ENCODE data around the gene NKIRAS2. TPM values are rescaled to one million over a fixed set of nuclear protein-coding genes. Genes with fewer than 3 reads are reported as not detected.

NKIRAS2 gene
- total RNA-seq, 1 donor from 2014 or later: 60.2 TPM

DNA sequence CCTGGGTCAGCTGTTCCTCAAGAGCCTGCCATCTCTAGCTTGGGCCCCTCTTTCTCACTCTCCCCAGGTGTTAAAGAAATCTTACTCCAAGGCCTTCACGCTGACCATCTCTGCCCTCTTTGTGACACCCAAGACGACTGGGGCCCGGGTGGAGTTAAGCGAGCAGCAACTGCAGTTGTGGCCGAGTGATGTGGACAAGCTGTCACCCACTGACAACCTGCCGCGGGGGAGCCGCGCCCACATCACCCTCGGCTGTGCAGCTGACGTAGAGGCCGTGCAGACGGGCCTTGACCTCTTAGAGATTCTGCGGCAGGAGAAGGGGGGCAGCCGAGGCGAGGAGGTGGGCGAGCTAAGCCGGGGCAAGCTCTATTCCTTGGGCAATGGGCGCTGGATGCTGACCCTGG is 46.5 kb upstream of the NKIRAS2 start:
- no peak for DNase-seq (ENCODE audit: low read depth, low spot score)
- Mint-ChIP-seq H3K4me1 (peaks cover 26% of the 10 kb centered on the region), H3K4me3 (peak overlapping the region; percentile 61), H3K27me3 (ENCODE audit: low read depth) (peaks cover 7% of the 10 kb centered on the region), H3K27ac (ENCODE audit: unreplicated experiment) (no peak overlapping the region), H3K9me3 (no peaks in the 10 kb centered on the region), H3K36me3 (ENCODE audit: low read depth) (peaks cover 33% of the 10 kb centered on the region)
- TF ChIP-seq, protein P1, sequence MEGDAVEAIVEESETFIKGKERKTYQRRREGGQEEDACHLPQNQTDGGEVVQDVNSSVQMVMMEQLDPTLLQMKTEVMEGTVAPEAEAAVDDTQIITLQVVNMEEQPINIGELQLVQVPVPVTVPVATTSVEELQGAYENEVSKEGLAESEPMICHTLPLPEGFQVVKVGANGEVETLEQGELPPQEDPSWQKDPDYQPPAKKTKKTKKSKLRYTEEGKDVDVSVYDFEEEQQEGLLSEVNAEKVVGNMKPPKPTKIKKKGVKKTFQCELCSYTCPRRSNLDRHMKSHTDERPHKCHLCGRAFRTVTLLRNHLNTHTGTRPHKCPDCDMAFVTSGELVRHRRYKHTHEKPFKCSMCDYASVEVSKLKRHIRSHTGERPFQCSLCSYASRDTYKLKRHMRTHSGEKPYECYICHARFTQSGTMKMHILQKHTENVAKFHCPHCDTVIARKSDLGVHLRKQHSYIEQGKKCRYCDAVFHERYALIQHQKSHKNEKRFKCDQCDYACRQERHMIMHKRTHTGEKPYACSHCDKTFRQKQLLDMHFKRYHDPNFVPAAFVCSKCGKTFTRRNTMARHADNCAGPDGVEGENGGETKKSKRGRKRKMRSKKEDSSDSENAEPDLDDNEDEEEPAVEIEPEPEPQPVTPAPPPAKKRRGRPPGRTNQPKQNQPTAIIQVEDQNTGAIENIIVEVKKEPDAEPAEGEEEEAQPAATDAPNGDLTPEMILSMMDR (conservative IDR thresholded peaks at IDR 0.05): no peak

DNA sequence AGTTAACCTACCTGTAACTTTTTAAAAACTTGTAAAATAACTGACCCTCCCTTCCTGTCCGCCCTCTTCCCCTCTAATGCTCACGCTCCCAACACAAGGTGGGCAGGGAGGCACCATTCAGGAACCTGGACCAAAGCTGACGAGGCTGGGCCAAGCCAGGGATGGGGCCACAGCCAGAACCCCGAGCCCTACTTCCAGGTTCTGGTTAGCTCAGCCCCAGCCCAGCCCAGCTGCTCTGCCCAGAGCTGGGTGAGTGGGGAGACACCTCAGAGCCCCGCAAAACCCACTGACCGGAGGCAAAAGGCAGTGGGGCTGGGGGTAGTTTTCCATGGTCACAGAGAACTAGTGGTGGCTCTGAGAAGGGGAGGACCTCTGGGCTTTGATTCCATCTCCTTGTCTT is 45.9 kb upstream of the NKIRAS2 start:
- TF ChIP-seq, protein P1 (conservative IDR thresholded peaks at IDR 0.05): no peak
- H3K27me3 Mint-ChIP-seq (ENCODE audit: low read depth): peaks cover 7% of the 10 kb centered on the region
- no peak overlapping the region for H3K27ac Mint-ChIP-seq (ENCODE audit: unreplicated experiment)
- peak overlapping the region; percentile 69 for H3K4me3 Mint-ChIP-seq
- H3K4me1 Mint-ChIP-seq: peaks cover 22% of the 10 kb centered on the region
- H3K9me3 Mint-ChIP-seq: no peaks in the 10 kb centered on the region
- peaks cover 30% of the 10 kb centered on the region for H3K36me3 Mint-ChIP-seq (ENCODE audit: low read depth)
- no peak for DNase-seq (ENCODE audit: low read depth, low spot score)

DNA sequence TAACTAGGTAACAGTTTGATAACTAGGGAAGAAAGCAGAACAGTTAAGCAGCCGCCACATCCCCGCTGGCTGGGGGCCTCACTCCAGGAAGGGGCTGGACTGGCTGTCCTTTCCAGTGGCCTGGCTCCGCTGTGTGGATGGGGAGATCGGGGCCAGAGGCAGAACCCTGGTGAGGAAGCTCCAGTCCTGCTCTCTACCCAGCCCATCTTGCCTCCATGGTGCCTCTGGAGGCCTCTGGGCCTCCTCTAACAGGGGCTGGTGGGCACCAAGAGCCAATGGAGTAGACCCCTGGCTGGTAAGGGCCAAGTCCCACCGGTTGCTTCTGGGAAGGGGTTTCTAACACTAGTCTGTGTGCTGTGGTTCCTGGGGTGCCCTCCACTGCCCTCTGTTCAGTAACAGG is 45.2 kb upstream of the NKIRAS2 start:
- H3K4me1 Mint-ChIP-seq: peaks cover 16% of the 10 kb centered on the region
- H3K36me3 Mint-ChIP-seq (ENCODE audit: low read depth): peaks cover 27% of the 10 kb centered on the region
- DNase-seq (ENCODE audit: low read depth, low spot score): no peak
- H3K4me3 Mint-ChIP-seq: peak overlapping the region; percentile 69
- no peak overlapping the region for H3K27ac Mint-ChIP-seq (ENCODE audit: unreplicated experiment)
- H3K27me3 Mint-ChIP-seq (ENCODE audit: low read depth): peaks cover 4% of the 10 kb centered on the region
- TF ChIP-seq, protein P1 (conservative IDR thresholded peaks at IDR 0.05): no peak
- no peaks in the 10 kb centered on the region for H3K9me3 Mint-ChIP-seq

DNA sequence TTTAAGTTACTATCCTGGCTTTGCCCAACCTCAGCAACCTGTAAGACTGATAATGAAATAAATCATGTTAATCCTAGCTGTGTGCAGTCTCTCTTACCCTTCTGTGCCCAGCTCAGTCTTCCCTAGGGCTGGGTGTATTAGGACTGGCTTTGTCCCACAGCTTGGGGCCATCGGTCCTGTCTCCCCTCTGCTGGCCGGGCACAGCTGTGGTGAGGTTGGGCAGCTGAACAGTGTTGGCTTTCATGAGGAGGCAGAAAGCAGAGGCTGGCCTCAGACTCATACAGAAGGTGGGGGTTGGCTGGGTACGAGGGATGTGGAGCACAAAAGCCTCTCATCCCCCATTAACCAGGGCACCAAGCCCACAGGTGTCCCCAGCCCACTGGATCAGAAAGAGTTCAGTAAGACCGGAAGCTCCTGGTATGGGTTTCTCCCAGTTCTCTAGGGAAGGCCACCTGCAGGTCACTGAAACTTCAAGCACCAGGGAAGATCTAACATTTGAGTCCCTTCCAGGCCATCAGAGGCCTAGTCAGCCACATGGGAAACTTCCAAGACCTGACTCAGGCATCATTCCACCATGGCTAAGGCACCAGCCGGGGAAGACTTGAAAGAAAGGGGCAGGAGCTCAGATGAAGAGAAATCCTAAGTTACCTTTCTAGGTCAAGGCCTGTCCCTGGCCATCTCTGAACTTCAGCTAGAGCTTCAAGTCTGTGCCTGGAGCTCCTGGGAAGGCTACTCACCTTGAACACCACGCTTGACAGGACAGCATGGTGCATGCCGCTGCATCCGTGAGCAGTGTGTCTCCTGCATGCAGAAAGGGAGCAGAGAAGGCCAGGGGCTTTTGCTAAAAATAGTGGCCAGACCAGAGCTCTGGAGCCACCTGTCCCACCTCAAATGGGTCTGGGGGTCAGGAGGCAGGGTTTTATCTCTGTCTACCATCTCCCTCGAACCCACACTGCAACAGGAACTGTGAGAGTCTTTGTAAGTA is 44.5 kb upstream of the NKIRAS2 start:
- Mint-ChIP-seq H3K27me3 (ENCODE audit: low read depth) (peaks cover 4% of the 10 kb centered on the region), H3K4me1 (peaks cover 13% of the 10 kb centered on the region), H3K4me3 (peak overlapping the region; percentile 69), H3K9me3 (no peaks in the 10 kb centered on the region), H3K27ac (ENCODE audit: unreplicated experiment) (no peak overlapping the region), H3K36me3 (ENCODE audit: low read depth) (peaks cover 25% of the 10 kb centered on the region)
- DNase-seq (ENCODE audit: low read depth, low spot score): no peak
- TF ChIP-seq, protein P1 (conservative IDR thresholded peaks at IDR 0.05): no peak

DNA sequence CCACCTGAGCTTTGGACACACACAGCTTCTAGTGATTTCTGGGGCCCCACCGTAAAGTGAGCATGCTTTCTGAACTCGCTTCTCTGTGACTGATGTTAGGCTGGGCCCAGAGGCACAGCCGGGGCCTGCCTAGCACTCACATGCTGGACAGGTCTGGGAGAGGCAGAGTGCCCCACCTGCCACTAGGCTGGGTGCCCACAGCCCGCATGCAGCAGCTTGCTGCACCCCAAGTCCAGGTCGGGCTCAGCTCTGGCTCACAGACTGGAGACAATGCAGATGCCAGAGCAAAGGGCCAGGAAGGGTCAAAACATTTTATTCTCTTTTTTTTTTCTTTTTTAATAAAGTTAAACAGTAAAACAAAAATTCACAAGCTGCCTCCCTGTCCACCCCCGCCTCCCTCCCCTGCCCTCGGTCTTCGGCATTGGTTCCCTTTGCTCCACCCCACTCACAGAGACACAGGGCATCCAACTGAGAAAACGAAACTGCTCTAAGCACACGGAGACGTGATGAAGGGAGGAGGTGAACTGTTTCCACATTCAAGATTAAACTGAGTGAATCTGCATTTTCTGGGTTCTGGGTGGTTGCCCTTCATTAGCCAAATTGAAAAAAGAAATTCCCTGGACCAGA is 43.6 kb upstream of the NKIRAS2 start:
- Mint-ChIP-seq H3K9me3 (no peaks in the 10 kb centered on the region), H3K4me3 (peak overlapping the region; percentile 37), H3K27me3 (ENCODE audit: low read depth) (peaks cover 4% of the 10 kb centered on the region), H3K27ac (ENCODE audit: unreplicated experiment) (peak overlapping the region; percentile 78), H3K36me3 (ENCODE audit: low read depth) (peaks cover 26% of the 10 kb centered on the region), H3K4me1 (peaks cover 9% of the 10 kb centered on the region)
- TF ChIP-seq, protein P1 (conservative IDR thresholded peaks at IDR 0.05): no peak
- DNase-seq (ENCODE audit: low read depth, low spot score): no peak

Measured in neural crest cell (in vitro differentiated cells).